GM23248 (cell line): Measurements from ENCODE around the gene ZCCHC17. TPM values are rescaled to one million over a fixed set of nuclear protein-coding genes. Genes with fewer than 3 reads are reported as not detected.

Source experiments
- DNase-seq: peaks from one replicate; pipeline ENCODE4 v3.0.0-alpha.2; 2015
- H2AFZ ChIP-seq: fragments of 200-600 bp; sonication (generic); 2 replicates; pipeline ENCODE4 v1.6.1; 2016; ENCODE audit warnings: antibody characterized with exemption
- H3F3A ChIP-seq: fragments of 200-600 bp; sonication (generic); 2 replicates; pipeline ENCODE4 v1.6.1; 2016; ENCODE audit warnings: mild to moderate bottlenecking, antibody characterized with exemption, mixed run types; ENCODE audit not compliant: insufficient read depth
- H3K27ac ChIP-seq: fragments of 200-600 bp; sonication (generic); 2 replicates; pipeline ENCODE4 v1.5.1; 2016; ENCODE audit warnings: mild to moderate bottlenecking
- H3K27me3 ChIP-seq: fragments of 200-600 bp; sonication (generic); replicated peaks from 2 replicates; pipeline ENCODE4 v1.6.1; 2016; ENCODE audit warnings: mild to moderate bottlenecking; ENCODE audit not compliant: insufficient read depth
- H3K36me3 ChIP-seq: fragments of 200-600 bp; sonication (generic); 2 replicates; pipeline ENCODE4 v1.6.1; 2016; ENCODE audit warnings: low read depth, mild to moderate bottlenecking
- H3K4me1 ChIP-seq: fragments of 200-600 bp; sonication (generic); 2 replicates; pipeline ENCODE4 v1.6.1; 2016; ENCODE audit warnings: mild to moderate bottlenecking; ENCODE audit not compliant: insufficient read depth
- H3K4me2 ChIP-seq: fragments of 200-600 bp; sonication (generic); one replicate; pipeline ENCODE4 v1.6.1; 2016; ENCODE audit warnings: mild to moderate bottlenecking; ENCODE audit not compliant: unreplicated experiment
- H3K4me3 ChIP-seq: fragments of 200-600 bp; sonication (generic); 2 replicates; pipeline ENCODE4 v1.5.1; 2016; ENCODE audit warnings: mild to moderate bottlenecking
- H3K79me2 ChIP-seq: fragments of 200-600 bp; sonication (generic); 2 replicates; pipeline ENCODE4 v1.6.1; 2016; ENCODE audit warnings: mild to moderate bottlenecking; ENCODE audit not compliant: insufficient read depth
- H3K9ac ChIP-seq: fragments of 200-600 bp; sonication (generic); 2 replicates; pipeline ENCODE4 v1.6.1; 2016; ENCODE audit warnings: mild to moderate bottlenecking
- H3K9me2 ChIP-seq: fragments of 200-600 bp; sonication (generic); 2 replicates; pipeline ENCODE4 v1.6.1; 2016; ENCODE audit warnings: mixed run types, mild to moderate bottlenecking, moderate library complexity; ENCODE audit not compliant: insufficient read depth
- H3K9me3 ChIP-seq: fragments of 200-600 bp; sonication (generic); one replicate; pipeline ENCODE4 v1.6.1; 2017; ENCODE audit warnings: low read depth
- H4K20me1 ChIP-seq: fragments of 200-600 bp; sonication (generic); 2 replicates; pipeline ENCODE4 v1.6.0; 2016; ENCODE audit not compliant: insufficient read depth
- EZH2 ChIP-seq: fragments of 200-600 bp; sonication (generic); IDR thresholded peaks from 2 replicates; pipeline ENCODE4 v1.6.1; 2018; ENCODE audit warnings: antibody characterized with exemption, mild to moderate bottlenecking; ENCODE audit not compliant: insufficient read depth, poor library complexity, severe bottlenecking
- EZH2phosphoT487 ChIP-seq: fragments of 200-600 bp; sonication (generic); IDR thresholded peaks from 2 replicates; pipeline ENCODE4 v1.6.1; 2018; ENCODE audit warnings: antibody characterized with exemption, moderate library complexity, mild to moderate bottlenecking, low read depth; ENCODE audit not compliant: insufficient read depth
- whole genome bisulfite sequencing, 2 experiments: methylation state at CpG; one replicate each; pipeline ENCODE4 v1.1.6; 2015 to 2017; ENCODE audit warnings: low lambda C conversion rate in 2 of 2, low coverage in 1 of 2; ENCODE audit errors: missing lambda C conversion rate in 2 of 2; 5-methylcytosine and 5-hydroxymethylcytosine counted together
- in situ Hi-C: fragments of 300-500 bp; cut with MboI; formaldehyde crosslinking; loops from 2 replicates; pipeline ENCODE4 v1.15.0; 2020
- polyA plus RNA-seq: library from polyadenylated mRNA; unstranded; fragments of >200 nt; fragmentation: Nextera tagmentation; extraction: Ambion mirVana; gene quantifications from 2 replicates; pipeline ENCODE4 v1.2.1, GENCODE V29; 2016
- total RNA-seq: library from RNA; depleted of rRNA; stranded (reverse); fragments of >200 nt; shearing (Covaris generic); gene quantifications from 2 replicates; pipeline ENCODE4 v1.2.3, GENCODE V29; 2014

ZCCHC17 gene
- total and polyA plus RNA-seq, 2 experiments from 2014 or later: 34.8 to 65.6 TPM

DNA sequence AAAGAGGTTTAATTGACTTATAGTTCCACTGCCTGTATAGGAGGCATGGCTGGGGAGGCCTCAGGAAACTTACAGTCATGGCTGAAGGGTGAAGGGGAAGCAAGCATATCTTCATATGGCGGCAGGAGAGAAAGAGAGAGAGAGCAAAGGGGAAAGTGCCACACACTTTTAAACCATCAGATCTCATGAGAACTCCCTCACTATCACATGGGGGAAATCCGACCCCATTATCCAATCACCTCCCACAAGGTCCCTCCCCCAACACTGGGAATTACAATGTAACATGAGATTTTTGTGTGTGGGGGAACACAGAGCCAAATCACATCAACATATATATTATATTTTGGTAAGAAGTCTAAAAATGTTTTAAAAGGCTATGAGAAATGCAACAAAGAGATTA, 48.8 kb downstream of the ZCCHC17 start:
- Histone ChIP-seq H3K4me3 (no peak overlapping the region), H3K27me3 (no peaks in the 10 kb centered on the region), H3F3A (no peaks in the 10 kb centered on the region), H3K27ac (no peak overlapping the region), H3K9me2 (no peaks in the 10 kb centered on the region), H3K4me2 (no peak overlapping the region), H4K20me1 (no peaks in the 10 kb centered on the region), H2AFZ (no peak overlapping the region), H3K9ac (no peak overlapping the region), H3K4me1 (no peaks in the 10 kb centered on the region), H3K36me3 (peaks cover 15% of the 10 kb centered on the region), H3K9me3 (no peaks in the 10 kb centered on the region), H3K79me2 (no peaks in the 10 kb centered on the region)
- in situ Hi-C loops: no loop called here
- 96 to 97% methylated on average over 2 of the region's 2 CpGs for WGBS, 2 experiments
- TF ChIP-seq EZH2phosphoT487 (no peak), EZH2 (no peak)
- DNase-seq: no peak

DNA sequence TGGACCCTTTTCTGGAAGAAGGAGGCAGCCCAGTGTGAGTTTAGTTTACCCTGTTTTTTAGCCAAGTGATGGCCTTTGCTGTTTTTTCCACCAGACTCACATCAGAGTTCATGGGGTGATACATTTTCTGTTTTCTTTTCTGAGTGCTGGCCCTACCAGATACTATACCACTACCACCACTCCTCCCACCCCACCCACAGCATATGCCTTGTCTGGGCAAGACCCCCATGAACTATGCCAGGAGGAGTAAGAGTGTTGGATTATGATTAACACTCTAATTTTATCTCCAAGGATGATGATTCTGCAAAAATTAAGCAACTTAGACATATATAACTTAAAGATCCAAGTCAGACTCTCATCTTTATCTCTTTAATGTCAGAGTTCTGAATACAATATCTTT, 50.0 kb downstream of the ZCCHC17 start:
- no peaks in the 10 kb centered on the region for H3K79me2 ChIP-seq
- no peak for DNase-seq
- no peaks in the 10 kb centered on the region for H3K9me2 ChIP-seq
- H3K4me3 ChIP-seq: no peak overlapping the region
- no peak overlapping the region for H3K27ac ChIP-seq
- peaks cover 22% of the 10 kb centered on the region for H3K36me3 ChIP-seq
- no peaks in the 10 kb centered on the region for H3K4me1 ChIP-seq
- H4K20me1 ChIP-seq: no peaks in the 10 kb centered on the region
- no peaks in the 10 kb centered on the region for H3F3A ChIP-seq
- no peaks in the 10 kb centered on the region for H3K9me3 ChIP-seq
- H3K9ac ChIP-seq: no peak overlapping the region
- TF ChIP-seq EZH2phosphoT487: no peak
- no peak for TF ChIP-seq EZH2
- no peak overlapping the region for H3K4me2 ChIP-seq
- no peak overlapping the region for H2AFZ ChIP-seq
- no peaks in the 10 kb centered on the region for H3K27me3 ChIP-seq
- in situ Hi-C loops: no loop called here

DNA sequence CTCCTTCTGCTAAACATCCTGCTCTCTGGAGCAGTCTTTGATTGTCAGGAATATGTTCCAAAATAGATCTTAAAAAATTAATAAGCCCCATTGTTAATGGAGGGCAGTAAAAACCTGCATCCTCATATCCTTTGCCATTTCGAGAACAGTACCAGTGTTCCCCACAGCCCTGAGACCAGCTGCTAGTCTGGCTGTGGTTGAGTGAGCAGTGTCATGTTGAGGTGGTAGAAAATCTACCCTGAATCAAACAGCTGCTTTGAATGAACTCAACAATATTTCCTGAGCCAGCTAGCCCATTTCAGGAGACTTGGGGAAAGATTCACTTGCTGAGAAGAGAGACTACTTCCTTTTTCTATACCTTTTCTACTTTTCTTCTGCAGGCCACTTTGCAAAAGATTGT, 51.6 kb downstream of the ZCCHC17 start:
- H4K20me1 ChIP-seq: no peaks in the 10 kb centered on the region
- in situ Hi-C loops: no loop called here

DNA sequence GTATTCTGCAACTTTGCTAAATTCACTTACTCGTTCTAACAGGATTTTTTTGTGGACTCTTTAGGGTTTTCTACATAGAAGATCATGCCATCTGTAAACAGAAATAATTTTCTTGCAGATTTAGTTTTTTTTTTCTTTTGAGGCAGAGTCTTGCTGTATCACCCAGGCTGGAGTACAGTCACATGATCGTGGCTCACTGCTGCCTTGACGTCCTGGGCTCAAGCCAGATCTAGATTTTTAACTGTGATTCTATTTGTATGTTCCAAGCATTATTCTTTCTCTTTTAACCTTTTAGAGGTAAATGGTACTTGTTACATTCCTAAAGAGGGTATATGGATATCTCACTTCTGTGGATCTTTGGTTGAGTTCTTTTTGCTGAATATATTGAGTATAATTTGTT, 57.5 kb downstream of the ZCCHC17 start:
- H3K27me3 ChIP-seq: no peaks in the 10 kb centered on the region
- H3K4me3 ChIP-seq: no peak overlapping the region
- H3K9me2 ChIP-seq: no peaks in the 10 kb centered on the region
- no peaks in the 10 kb centered on the region for H3K4me1 ChIP-seq
- peaks cover 24% of the 10 kb centered on the region; the same call in 1 of the 2 replicates for H3K36me3 ChIP-seq
- H3K27ac ChIP-seq: no peak overlapping the region
- no peak overlapping the region for H3K4me2 ChIP-seq
- H2AFZ ChIP-seq: no peak overlapping the region
- H3K9me3 ChIP-seq: no peaks in the 10 kb centered on the region
- in situ Hi-C loops: no loop called here
- 36 to 37% methylated on average over 3 of the region's 3 CpGs for WGBS, 2 experiments
- peak; percentile 29 for DNase-seq
- H4K20me1 ChIP-seq: no peaks in the 10 kb centered on the region
- no peaks in the 10 kb centered on the region for H3F3A ChIP-seq
- TF ChIP-seq EZH2phosphoT487: no peak
- no peak for TF ChIP-seq EZH2
- H3K79me2 ChIP-seq: no peaks in the 10 kb centered on the region
- no peak overlapping the region for H3K9ac ChIP-seq

More for the DNA sequence above, 51.6 kb downstream of the ZCCHC17 start:
- H2AFZ ChIP-seq: no peak overlapping the region
- H3K4me2 ChIP-seq: no peak overlapping the region
- H3K27me3 ChIP-seq: no peaks in the 10 kb centered on the region
- H3K9me3 ChIP-seq: no peaks in the 10 kb centered on the region
- TF ChIP-seq EZH2 (no peak), EZH2phosphoT487 (no peak)
- DNase-seq: no peak
- H3K36me3 ChIP-seq: peaks cover 31% of the 10 kb centered on the region
- H3F3A ChIP-seq: no peaks in the 10 kb centered on the region
- 88 to 100% methylated on average over 1 of the region's 1 CpG for WGBS, 2 experiments
- H3K4me3 ChIP-seq: no peak overlapping the region
- H3K79me2 ChIP-seq: no peaks in the 10 kb centered on the region
- H3K27ac ChIP-seq: no peak overlapping the region
- no peak overlapping the region for H3K9ac ChIP-seq
- no peaks in the 10 kb centered on the region for H3K9me2 ChIP-seq
- no peaks in the 10 kb centered on the region for H3K4me1 ChIP-seq

DNA sequence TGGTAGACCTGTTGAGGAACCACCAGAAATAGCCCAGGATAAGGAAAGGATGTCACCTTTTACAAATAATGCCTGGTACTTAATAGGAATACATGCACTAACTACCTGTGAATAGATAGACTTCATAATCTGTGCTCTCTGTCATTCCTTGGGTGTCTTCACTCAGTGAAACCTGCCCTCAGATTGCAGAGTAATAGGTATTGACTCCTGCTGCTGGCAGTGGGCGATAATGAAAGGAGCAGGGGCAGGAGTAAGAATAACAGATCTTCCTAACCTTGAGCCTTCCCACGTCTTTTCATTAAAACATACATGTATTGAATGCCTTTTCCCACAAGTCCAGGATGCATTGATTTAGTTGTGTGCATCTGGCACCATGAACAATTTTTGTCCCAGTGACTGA, 59.6 kb downstream of the ZCCHC17 start:
- DNase-seq: no peak
- Histone ChIP-seq H3K9me3 (no peaks in the 10 kb centered on the region), H3F3A (no peaks in the 10 kb centered on the region), H3K4me3 (no peak overlapping the region), H3K9ac (no peak overlapping the region), H4K20me1 (no peaks in the 10 kb centered on the region), H3K4me1 (no peaks in the 10 kb centered on the region), H3K27me3 (no peaks in the 10 kb centered on the region), H3K79me2 (no peaks in the 10 kb centered on the region), H3K9me2 (no peaks in the 10 kb centered on the region), H3K36me3 (peaks cover 9% of the 10 kb centered on the region; the same call in 1 of the 2 replicates), H2AFZ (no peak overlapping the region), H3K4me2 (no peak overlapping the region), H3K27ac (no peak overlapping the region)
- WGBS, 2 experiments: 97 to 100% methylated on average over 2 of the region's 2 CpGs
- in situ Hi-C loops: no loop called here
- TF ChIP-seq EZH2 (no peak), EZH2phosphoT487 (no peak)
